Astrocyte of the hippocampus (primary cell): Measurements from ENCODE around the gene TMEM161B.
A peak's percentile ranks its signal among the peaks of the same experiment; 100 is the strongest.
"Not testable (repeated sequence)": the region's sequence is repeated elsewhere in the genome, so short reads cannot be mapped to it uniquely, and the experiment has no call there.

Experiments used
- DNase-seq: peaks from one replicate; pipeline ENCODE4 v3.0.0; 2011; ENCODE audit warnings: low read depth, low spot score

The TMEM161B gene

DNA sequence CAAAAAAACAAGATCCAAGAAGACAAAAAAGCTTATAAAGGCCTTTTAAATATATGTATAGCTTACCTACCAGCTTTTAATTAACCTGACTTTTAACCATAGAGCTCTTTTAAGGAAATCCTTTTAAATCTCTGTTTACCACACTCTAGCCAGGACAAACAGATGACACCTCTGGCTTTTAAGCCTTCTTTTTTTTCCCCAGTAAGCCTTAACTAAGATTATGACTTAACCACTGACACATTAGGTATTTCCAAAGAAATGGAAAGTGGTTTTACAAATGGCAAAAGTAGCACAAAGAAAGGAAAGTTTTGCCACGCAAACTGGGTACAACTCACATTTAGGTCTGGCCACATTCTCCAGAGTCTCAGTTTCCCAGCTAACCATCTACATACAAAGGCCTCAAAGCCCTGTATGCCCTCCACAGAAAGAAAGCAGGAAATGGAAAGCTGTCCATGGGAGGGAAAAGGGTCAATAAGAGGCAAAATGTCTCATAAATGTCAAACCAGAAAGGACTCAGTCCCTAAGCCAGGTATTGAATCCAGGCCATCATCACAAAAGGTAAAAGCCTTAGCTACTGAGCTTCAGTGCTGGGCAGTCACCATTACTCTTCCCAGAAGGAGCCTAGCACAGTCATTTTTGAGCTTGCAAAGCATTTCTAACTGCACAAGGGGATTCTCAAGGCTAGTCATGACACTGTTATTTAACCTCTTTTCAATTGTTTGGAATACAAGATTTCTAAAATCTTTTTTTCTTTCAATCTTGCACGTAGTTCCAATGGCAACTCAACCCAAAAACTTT is 19.7 kb downstream of the TMEM161B start:
- DNase-seq: no peak

DNA sequence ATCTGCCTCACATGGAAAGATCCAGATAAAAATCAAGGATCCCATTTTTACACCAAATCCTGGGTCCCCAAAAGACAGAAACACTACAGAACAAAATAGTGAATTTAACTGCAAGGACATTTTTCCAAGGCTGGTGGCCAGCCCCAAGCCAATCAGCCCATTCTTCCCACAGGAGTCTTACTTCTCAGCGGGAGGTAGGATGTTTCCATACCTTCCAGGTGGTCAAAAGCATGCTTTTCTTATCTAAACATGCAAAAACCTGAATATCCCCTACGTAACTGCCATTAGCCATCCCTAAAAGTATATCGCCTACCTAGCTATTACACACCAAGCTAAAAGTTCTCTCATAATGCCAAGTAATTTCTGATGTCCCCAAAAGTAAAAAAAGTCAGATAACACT is 20.6 kb downstream of the TMEM161B start:
- DNase-seq: no peak

DNA sequence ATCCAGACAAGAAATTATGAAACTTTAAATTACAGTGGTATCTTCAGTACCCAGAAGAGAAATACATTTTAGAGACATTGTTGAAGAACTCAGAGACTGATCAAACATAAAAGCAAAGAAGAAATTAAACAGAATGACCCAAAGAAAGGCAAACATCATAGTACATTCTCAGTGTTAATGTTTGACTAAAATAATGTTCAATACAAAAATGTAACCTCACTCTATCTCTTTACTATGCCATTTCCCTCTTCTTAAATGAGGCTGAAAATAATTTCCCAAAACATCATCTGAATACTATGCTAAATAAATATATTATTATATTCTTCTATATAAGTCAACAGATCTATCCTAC is 22.8 kb downstream of the TMEM161B start:
- DNase-seq: no peak

DNA sequence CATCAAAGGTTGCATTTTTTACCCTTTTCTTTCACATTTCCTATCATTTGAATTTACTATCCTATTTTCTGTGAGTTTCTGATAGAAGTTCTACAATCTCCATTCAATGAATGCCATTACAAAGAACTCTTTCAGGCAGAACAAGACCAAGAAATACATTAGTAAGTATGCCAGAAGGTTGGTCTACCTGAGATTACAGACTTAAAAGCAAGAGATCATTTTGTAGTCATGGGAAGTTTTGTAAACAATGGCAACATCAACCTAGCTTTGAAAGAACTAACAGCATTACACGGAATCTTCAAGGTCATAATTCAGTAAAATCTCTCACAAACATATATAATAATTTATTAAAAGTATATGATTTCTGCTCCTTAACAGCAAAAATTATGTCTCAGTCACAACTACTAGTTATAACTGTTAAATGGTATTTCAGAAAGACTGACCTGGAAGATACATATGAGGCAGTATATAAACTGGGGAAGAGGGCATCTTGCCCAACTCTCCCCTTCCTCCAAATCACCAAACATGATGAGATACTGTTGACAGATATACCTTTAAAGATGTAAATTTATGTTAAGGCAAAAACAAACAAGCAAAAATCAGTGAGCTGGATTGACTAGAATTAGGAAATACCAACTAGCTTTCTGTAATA is 23.3 kb downstream of the TMEM161B start:
- DNase-seq: no peak

DNA sequence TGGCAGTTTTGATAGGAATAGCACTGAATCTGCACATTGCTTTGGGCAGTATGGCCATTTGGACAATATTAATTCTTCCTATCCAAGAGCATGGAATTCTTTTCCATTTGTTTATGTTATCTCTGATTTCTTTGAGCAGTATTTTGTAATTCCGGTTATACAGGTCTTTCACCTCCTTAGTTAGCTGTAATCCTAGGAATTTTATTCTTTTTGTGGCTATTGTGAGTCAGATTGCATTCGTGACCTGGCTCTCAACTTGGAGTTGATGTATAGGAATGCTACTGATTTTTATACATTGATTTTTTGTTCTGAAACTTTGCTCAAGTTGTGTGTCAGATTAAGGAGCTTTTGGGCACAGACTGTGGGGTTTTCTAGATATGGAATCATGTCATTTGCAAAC is 24.0 kb downstream of the TMEM161B start:
- DNase-seq: peak; percentile 49

DNA sequence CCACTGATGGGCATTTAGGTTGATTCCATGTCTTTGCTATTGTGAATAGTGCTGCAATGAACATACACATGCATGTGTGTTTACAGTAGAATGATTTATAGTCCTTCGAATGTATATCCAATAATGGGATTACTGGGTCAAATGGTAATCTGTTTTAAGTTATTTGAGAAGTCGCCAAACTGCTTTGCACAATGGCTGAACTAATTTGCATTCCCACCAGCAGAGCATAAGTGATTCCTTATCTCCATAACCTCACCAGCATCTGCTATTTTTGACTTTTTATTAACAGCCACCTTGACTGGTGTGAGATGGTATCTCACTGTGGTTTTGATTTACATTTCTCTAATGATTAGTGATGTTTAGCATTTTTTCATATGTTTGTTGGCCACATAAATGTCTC is 25.2 kb downstream of the TMEM161B start:
- DNase-seq: not testable (repeated sequence)

DNA sequence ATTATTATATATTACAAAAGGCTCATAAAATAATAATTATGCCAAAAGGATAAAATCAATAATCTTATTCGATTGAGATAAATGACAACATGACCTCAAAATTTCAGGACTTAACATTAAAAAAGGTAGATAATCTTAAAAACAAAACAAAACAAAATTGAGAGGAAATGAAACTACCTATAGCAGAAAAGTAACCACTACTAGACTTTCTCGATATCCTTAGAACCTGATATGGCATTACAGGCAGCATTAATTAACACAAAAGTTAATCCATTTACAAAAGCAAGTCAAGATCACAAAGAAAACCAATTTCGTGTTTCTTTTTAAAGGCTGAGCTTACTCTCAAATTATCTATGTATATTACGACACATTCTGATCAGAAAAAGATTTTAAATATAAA is 29.9 kb downstream of the TMEM161B start:
- no peak for DNase-seq

DNA sequence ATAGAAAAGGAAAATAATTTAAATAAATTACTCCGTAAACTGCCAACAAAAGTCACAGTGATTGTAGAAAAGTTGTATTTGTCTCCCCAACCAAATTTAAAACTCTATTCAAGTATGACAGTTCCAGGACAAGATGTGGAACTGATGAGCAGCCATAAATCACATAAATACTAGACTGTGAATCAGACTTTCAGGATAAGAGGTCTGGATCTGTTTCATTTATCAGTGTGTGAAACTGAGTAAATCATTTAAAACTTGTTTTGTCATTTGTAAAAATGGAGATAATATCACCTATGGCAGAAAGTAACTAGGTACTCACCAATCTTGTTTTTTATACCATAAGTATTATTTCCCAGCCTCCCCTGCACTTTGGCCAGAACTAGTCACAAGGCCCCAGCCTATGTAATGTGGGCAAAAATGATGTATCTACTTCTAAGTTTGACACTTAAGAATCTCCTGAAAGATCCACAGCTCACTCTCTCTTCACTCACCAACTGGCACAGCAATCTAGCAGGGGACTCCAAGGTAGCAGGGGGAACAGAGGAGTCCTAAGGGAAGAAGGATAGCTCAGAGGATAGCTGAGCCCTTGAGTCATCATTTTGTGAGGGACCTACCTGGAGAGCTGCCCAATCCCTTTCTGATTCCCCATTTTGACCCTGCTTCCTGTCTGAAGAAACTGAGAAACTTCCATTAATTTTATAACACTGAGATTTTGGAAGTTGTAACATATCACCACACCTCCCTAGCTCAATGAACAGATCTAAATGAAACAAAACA is 31.6 kb downstream of the TMEM161B start:
- DNase-seq: no peak

DNA sequence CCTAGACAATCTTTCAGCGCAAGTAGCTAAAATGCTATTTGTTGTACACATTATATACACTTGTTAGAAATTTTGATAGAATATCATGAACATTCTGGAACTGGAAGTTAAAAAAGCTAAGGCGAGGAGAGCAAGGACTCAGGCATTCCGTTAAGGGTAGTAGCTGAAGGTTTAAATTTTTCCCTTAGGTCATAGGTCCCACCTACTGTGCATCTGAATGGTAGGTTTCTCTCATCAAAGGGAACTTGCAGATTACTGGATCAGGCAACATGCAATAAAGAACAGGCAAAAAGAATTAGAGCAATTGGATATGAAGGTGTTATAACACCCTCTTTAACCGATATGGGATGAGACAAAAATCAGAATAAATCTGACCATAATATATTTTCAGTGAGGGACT is 32.8 kb downstream of the TMEM161B start:
- no peak for DNase-seq

DNA sequence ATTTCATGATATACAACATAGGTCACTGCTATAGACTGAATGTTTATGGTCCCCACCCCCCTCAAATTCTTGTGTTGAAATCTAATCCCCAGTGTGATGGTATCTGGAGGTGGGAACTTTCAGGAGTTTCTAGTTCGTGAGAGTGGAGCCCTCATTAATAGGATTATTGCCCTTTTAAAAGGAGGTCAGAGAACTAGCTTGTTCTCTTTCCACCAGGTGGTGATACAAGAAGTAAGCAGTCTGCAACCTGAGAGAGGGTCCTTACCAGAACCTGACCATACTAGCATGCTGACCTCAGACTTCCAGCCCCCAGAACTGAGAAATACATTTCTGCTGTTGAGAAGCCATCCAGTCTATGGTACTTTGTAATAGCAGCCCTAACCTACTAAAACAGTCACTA is 33.3 kb downstream of the TMEM161B start:
- no peak for DNase-seq

DNA sequence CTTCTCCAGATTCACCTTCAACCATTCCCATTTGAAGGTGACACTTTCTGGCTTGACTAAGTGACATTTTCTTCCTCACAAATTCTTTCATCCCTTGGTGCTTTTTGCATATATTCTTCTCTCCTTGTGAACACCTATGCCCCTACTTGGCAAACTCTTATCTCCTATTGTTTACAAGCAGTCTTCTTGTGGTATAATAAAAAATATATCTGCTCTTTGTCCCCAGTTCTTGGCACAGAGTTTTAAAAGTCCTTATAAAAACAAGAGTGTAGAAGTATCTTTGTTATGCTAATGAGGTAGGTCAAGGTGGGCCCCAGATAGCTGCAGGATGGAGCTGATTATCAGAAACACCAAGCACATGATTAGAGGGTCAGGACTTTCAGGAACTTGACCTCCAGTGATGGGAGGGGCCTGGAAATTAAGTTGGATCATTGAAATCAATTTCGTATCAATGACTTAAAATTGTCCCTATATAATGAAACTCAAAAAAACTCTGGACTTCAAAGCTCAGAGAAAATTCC is 38.0 kb downstream of the TMEM161B start:
- DNase-seq: no peak

DNA sequence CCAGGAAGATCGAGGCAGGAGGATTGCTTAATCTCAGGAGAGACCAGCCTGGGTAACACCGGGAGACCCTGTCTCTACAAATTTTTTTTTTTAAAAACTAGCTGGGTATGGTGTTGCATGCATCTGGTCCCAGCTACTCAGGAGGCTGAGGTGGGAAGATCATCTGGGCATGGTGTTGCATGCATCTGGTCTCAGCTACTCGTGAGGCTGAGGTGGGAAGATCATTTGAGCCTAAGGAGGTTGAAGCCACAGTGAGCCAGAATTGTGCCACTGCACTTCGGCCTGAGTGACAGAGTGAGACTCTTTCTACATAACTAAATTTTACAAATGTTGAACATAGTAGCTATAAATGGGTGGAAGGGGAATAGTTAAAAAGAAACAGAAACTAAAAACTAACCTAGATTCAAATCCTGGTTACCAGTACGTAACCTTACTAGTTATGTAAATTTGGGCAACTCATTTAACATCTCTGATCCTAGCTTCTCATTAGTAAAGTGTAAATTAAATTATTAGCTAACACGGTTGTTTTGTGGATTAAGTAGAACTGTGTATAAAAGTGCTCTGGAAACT is 41.7 kb downstream of the TMEM161B start:
- DNase-seq: no peak

DNA sequence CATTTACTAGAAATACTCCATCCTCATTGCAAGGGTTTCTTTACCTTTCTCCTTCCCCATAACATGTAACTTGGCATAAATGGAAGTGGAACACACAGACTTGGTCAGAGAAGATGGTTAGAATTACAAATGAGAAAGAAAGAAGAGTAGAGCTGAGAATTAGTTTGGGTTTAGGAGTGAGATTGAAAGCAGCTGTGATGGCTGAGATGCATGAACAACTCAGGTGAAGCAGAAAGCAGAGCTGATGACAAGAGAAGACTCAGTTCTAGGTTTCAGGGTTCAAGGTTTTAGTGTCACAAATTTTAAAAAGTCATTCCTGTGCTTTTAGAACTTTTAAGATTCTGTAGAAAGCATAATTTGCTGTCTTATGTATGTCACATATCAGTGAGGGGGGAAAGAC is 54.0 kb downstream of the TMEM161B start:
- DNase-seq: peak; percentile 3

DNA sequence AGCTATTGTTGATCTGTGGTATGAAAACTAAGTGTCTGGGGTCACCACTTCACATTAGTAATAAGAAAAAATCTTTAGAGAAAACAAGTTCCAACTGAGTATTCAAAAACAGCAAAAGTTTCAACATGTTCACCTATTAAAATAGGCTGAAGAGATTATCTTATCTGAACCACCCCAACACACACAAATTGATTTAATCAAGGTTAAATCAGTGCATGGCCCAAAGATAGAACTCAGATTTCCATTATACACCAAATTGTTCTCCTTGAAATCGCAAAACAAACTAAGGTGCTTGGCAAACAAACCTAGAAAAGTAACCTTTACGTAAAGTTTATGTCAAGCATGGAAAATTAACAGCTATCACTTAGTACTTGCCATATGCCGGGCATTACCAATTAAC is 61.1 kb downstream of the TMEM161B start:
- DNase-seq: no peak

DNA sequence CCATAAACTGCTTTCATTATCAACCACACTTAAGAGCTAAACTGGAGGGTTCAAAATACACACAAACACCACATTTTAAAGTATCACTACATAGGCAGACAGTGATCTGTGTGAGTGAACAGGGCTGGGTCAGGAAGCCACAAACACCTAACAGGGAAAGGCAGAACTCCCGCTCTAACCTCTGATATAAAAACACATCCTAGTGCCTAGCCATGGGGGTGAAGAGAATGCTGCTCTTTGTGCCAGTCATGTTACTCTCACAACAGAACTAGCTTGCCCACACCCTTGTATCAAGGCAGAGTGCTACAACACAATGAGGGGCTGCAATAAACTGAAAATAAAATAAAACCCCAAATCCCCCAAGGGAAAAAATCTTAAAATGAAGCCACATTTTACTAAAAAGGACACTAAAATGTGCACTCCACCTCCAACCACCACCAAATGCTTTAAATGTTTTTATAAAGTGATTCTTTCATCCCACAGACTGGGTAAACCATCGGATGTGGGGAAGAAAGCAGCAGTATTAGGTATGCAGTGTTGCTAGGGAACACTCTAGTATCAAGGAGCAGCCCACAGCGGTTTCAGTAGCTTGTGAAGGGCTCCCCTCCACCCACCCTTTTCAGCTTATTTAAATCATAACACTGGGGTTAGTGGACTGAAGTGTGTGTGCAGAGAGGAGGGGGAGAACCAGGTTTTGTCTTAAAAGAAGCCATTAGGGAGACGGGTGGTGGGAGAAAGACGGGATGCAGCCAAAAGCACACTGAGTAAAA is 64.5 kb downstream of the TMEM161B start:
- peak; percentile 91 for DNase-seq

DNA sequence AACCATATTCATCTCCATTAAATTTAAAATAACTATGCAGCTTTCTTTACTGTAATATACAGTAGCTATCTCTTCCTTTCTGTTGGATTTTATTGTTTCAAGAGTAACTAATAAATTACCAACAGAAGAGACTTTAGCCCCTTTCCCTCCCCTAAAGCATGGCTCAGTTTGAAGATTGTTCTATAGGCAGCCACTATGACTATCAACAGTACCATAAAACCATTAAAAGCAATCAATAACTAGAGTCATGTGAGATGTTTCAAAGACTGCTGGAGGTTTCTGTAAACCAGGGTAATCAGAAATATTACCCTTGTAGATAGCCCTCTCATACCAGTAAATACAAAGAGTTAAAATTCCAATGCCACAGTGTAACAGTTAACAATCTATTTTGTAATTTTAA is 73.0 kb downstream of the TMEM161B start:
- DNase-seq: no peak

DNA sequence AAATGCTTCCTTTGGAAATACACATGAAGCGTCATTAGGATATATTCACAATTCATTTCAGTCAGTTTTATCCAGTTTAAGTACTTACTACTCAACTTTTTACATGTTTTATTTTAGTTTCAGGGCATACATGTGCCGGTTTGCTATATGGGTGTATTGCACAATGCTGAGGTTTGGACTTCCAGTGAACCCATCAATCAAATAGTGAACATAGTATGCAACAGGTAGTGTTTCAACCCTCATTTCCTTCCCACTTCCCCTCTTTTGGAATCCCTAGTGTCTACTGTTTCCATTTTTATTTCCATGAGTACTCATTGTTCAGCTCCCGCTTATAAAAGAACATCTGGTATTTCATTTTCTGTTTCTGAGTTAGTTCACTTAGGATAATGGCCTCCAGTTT is 74.7 kb downstream of the TMEM161B start:
- DNase-seq: no peak

DNA sequence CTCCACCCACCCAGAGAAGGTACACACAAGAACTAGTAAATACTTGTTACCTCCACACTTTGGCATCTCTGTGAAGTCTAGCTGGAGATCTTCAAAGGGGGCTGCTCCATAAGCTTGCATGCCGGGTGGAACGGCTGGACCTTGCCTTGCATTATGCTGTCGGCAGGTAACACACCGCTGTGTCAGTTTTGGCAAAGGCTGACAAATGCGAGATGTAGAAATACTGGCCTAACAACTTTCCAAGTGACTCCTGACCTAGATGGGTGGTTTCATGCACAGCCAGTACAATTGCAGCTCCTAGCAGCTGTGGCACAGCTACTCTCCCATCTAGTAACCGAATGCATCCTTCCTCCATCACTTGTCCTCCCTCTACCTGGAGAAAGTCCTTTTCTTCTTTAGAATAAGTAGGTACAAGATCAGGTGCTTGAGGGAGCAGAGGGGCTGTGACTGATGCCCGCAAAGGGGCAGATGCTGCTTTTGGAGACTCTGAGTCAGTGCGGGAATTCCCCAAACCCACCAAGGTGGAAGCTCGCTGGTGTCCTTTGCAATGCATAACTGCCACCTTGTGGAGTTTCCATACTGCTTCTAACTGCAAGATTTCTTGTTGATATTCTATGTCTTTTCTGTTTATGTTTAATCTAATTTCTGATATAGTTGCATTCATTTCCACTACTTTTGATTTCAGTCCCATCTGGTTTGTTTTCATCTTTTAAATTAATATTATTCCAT is 78.4 kb downstream of the TMEM161B start:
- peak; percentile 4 for DNase-seq

DNA sequence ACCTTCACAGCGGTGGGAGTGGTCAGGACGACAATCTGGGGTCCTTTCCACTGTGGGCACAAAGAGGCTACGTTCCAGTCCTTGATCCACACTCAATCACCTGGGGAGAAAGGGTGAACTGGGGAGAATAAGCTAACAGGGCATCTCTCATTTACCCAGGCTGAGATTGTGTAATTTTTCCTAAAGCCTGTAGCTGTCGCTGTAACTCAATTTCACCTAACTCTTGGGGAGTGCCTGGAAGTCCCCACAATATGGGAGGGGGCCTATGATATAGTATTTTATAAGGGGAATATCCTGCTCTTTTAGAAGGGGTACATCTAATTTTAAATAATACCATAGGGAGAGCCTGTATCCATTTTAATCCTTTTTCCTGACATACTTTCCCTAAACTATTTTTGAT is 79.2 kb downstream of the TMEM161B start:
- DNase-seq: not testable (repeated sequence)

DNA sequence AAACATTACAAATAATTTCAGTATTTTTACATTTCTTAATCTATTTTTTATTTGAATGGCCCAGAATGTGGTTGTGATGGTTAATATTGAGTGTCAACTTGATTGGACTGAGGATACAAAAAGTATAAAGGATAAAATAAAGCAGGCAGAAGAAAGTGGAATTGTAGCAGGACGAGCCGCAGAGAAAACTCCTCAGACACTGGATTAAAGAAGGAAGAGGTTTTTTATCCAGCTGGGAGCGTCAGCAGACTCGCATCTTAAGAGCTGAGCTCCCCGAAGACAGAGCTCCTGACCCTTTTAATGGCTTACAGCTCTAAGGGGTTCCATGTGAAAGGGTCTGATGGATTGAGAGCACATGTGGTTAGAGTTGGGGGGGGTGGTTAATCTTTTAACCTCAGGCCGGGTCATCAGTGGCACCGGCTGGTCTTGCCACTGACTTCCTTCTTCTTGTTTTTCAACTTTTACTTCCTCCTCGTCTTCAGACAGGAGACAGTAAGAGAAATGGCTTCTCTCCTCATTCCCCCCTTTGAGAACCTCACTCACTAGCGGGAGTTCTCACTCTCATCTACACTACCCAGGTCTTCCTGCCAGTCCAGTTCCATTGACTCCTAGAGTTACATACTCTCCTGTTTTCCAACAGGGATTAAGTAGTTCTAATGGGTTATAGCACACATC is 80.0 kb downstream of the TMEM161B start:
- peak; percentile 5 for DNase-seq
